Lower lobe of right lung (tissue), 2 donors: Measurements from ENCODE around the gene CCDC88C. TPM values are rescaled to one million over a fixed set of nuclear protein-coding genes. Genes with fewer than 3 reads are reported as not detected.

Experiments used
- ATAC-seq, 2 donors: fragments of 200-7000 bp; cut with Tn5 transposase; one replicate each; pipeline ENCODE4 v1.9.1; 2020 to 2022; ENCODE audit warnings: mild to moderate bottlenecking in 2 of 2, moderate library complexity in 2 of 2
- DNase-seq: peaks from one replicate; pipeline ENCODE4 v3.0.0-alpha.2; 2020
- H3K27ac ChIP-seq: fragments of 200-600 bp; one replicate; pipeline ENCODE4 v1.8.0; 2022
- H3K27me3 ChIP-seq: fragments of 200-600 bp; one replicate; pipeline ENCODE4 v1.8.0; 2022; ENCODE audit warnings: low read depth
- H3K36me3 ChIP-seq: fragments of 200-600 bp; one replicate; pipeline ENCODE4 v1.8.0; 2022; ENCODE audit warnings: mild to moderate bottlenecking
- H3K4me1 ChIP-seq: fragments of 200-600 bp; one replicate; pipeline ENCODE4 v1.8.0; 2022
- H3K4me3 ChIP-seq: fragments of 200-600 bp; one replicate; pipeline ENCODE4 v1.8.0; 2022; ENCODE audit warnings: mild to moderate bottlenecking
- H3K9me3 ChIP-seq: fragments of 200-600 bp; one replicate; pipeline ENCODE4 v1.8.0; 2022
- CTCF ChIP-seq: fragments of 200-600 bp; IDR thresholded peaks from one replicate; pipeline ENCODE4 v1.8.0; 2022; ENCODE audit warnings: antibody characterized with exemption, mild to moderate bottlenecking
- intact Hi-C: fragments of 100-400 bp; cut with DNase I; formaldehyde crosslinking; loops from one replicate; pipeline ENCODE4 v1.11.0; 2022
- total RNA-seq: library from RNA; stranded (reverse); fragmentation: NEBNext Ultra II Directional; extraction: Animal tissue kit (Norgen Biotek cat#: 25700); gene quantifications from one replicate; pipeline ENCODE4 v1.2.1, GENCODE V29; 2021
- donor health status: DM: no; HTN: yes; CAD: no; lungs with severe emphysema.

The CCDC88C gene
- total RNA-seq, 1 donor from 2014 or later: 45.8 TPM

GRCh38 chr14:91358654-91359220, 58.9 kb downstream of the CCDC88C start:
- Histone ChIP-seq H3K27ac (no peak overlapping the region), H3K4me1 (peaks cover 33% of the 10 kb centered on the region)
- intact Hi-C loops: no loop called here

GRCh38 chr14:91358025-91358319, 59.6 kb downstream of the CCDC88C start:
- no peak for DNase-seq
- H3K27ac ChIP-seq: no peak overlapping the region
- H3K4me3 ChIP-seq: no peak overlapping the region
- H3K9me3 ChIP-seq: no peaks in the 10 kb centered on the region
- no peaks in the 10 kb centered on the region for H3K27me3 ChIP-seq
- peaks cover 38% of the 10 kb centered on the region for H3K4me1 ChIP-seq
- ATAC-seq: no peak
- H3K36me3 ChIP-seq: no peaks in the 10 kb centered on the region
- TF ChIP-seq CTCF: no peak
- intact Hi-C loops: no loop called here

More at GRCh38 chr14:91358654-91359220, 58.9 kb downstream of the CCDC88C start:
- DNase-seq: no peak
- no peaks in the 10 kb centered on the region for H3K27me3 ChIP-seq
- no peak overlapping the region for H3K4me3 ChIP-seq
- no peaks in the 10 kb centered on the region for H3K9me3 ChIP-seq
- TF ChIP-seq CTCF: no peak
- no peak for ATAC-seq
- H3K36me3 ChIP-seq: no peaks in the 10 kb centered on the region

GRCh38 chr14:91357272-91358024, 60.2 kb downstream of the CCDC88C start:
- no peaks in the 10 kb centered on the region for H3K9me3 ChIP-seq
- H3K36me3 ChIP-seq: no peaks in the 10 kb centered on the region
- H3K4me1 ChIP-seq: peaks cover 43% of the 10 kb centered on the region
- H3K27me3 ChIP-seq: no peaks in the 10 kb centered on the region
- no peak overlapping the region for H3K4me3 ChIP-seq
- DNase-seq (peak; percentile 11), ATAC-seq (no peak)
- no peak overlapping the region for H3K27ac ChIP-seq
- intact Hi-C loops: no loop called here
- TF ChIP-seq CTCF: no peak

- Histone ChIP-seq H3K27ac (no peak overlapping the region), H3K9me3 (no peaks in the 10 kb centered on the region), H3K4me1 (peaks cover 45% of the 10 kb centered on the region), H3K36me3 (no peaks in the 10 kb centered on the region), H3K27me3 (no peaks in the 10 kb centered on the region), H3K4me3 (no peak overlapping the region)
- TF ChIP-seq CTCF: no peak
- ATAC-seq: no peak
- intact Hi-C loops: no loop called here
- DNase-seq: peak; percentile 39
These were observed 61.3 kb downstream of the CCDC88C start for GRCh38 chr14:91356181-91356763.

GRCh38 chr14:91354979-91355685, 62.5 kb downstream of the CCDC88C start:
- intact Hi-C loops: no loop called here
- TF ChIP-seq CTCF: peak; percentile 22
- Histone ChIP-seq H3K27me3 (no peaks in the 10 kb centered on the region), H3K27ac (no peak overlapping the region), H3K4me1 (peaks cover 42% of the 10 kb centered on the region), H3K9me3 (no peaks in the 10 kb centered on the region), H3K36me3 (no peaks in the 10 kb centered on the region), H3K4me3 (no peak overlapping the region)
- DNase-seq (peak; percentile 23), ATAC-seq (no peak)
